Liver (tissue), 3 donors: Measurements from ENCODE around the gene LHFPL2.

Experiments used
- EGR1 ChIP-seq, 2 donors: IDR thresholded peaks; 2 replicates each; pipeline ENCODE4 v1.6.1; 2016 to 2018; ENCODE audit warnings: antibody characterized with exemption in 2 of 2, low read depth in 2 of 2
- FOXA1 ChIP-seq: IDR thresholded peaks from 2 replicates; pipeline ENCODE4 v1.6.1; 2016; ENCODE audit warnings: antibody characterized with exemption
- FOXA2 ChIP-seq: IDR thresholded peaks from 2 replicates; pipeline ENCODE4 v1.6.1; 2016; ENCODE audit warnings: antibody characterized with exemption
- GABPA ChIP-seq, 2 donors: IDR thresholded peaks in 1 of 2; conservative IDR thresholded peaks in 1 of 2; 2 replicates each; pipeline ENCODE4 v1.6.1; 2016; ENCODE audit warnings: antibody characterized with exemption in 2 of 2, mild to moderate bottlenecking in 1 of 2, moderate library complexity in 1 of 2
- JUND ChIP-seq, 2 donors: IDR thresholded peaks; 2 replicates each; pipeline ENCODE4 v1.6.1; 2016; ENCODE audit warnings: antibody characterized with exemption in 2 of 2
- RAD21 ChIP-seq, 2 donors: IDR thresholded peaks; 2 replicates each; pipeline ENCODE4 v1.6.1; 2016; ENCODE audit warnings: antibody characterized with exemption in 2 of 2, mild to moderate bottlenecking in 2 of 2
- TAF1 ChIP-seq: conservative IDR thresholded peaks from 2 replicates; pipeline ENCODE4 v1.6.1; 2016; ENCODE audit warnings: antibody characterized with exemption, mild to moderate bottlenecking
- YY1 ChIP-seq: IDR thresholded peaks from 2 replicates; pipeline ENCODE4 v1.6.1; 2016; ENCODE audit warnings: antibody characterized with exemption, mild to moderate bottlenecking
- TF ChIP-seq, protein P1 (sequence below): fragments of 150-350 bp; IDR thresholded peaks from 2 replicates; pipeline ENCODE4 v1.5.1; 2017; ENCODE audit warnings: improper control_type of control experiment, low read depth, low read length; ENCODE audit not compliant: missing input control
- TF ChIP-seq, protein P2 (sequence below): IDR thresholded peaks from 2 replicates; pipeline ENCODE4 v1.6.1; 2016; ENCODE audit warnings: antibody characterized with exemption
- TF ChIP-seq, protein P3 (sequence below): IDR thresholded peaks from 2 replicates; pipeline ENCODE4 v1.6.1; 2016; ENCODE audit warnings: antibody characterized with exemption
- TF ChIP-seq, protein P4 (sequence below): IDR thresholded peaks from 2 replicates; pipeline ENCODE4 v1.6.1; 2016; ENCODE audit warnings: antibody characterized with exemption
- donor health status: healthy.
- donor health status: healthy.

GRCh38 chr5:78547731-78548615, 100.6 kb downstream of the LHFPL2 start:
- TF ChIP-seq, protein P1, sequence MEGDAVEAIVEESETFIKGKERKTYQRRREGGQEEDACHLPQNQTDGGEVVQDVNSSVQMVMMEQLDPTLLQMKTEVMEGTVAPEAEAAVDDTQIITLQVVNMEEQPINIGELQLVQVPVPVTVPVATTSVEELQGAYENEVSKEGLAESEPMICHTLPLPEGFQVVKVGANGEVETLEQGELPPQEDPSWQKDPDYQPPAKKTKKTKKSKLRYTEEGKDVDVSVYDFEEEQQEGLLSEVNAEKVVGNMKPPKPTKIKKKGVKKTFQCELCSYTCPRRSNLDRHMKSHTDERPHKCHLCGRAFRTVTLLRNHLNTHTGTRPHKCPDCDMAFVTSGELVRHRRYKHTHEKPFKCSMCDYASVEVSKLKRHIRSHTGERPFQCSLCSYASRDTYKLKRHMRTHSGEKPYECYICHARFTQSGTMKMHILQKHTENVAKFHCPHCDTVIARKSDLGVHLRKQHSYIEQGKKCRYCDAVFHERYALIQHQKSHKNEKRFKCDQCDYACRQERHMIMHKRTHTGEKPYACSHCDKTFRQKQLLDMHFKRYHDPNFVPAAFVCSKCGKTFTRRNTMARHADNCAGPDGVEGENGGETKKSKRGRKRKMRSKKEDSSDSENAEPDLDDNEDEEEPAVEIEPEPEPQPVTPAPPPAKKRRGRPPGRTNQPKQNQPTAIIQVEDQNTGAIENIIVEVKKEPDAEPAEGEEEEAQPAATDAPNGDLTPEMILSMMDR = no peak
- no peak for TF ChIP-seq JUND (IDR thresholded peaks at IDR 0.05)
- no peak for TF ChIP-seq TAF1
- no peak for TF ChIP-seq GABPA (IDR thresholded peaks at IDR 0.05 in 1 of 2, conservative IDR thresholded peaks at IDR 0.05 in 1 of 2)
- TF ChIP-seq YY1 = no peak
- TF ChIP-seq, protein P2, sequence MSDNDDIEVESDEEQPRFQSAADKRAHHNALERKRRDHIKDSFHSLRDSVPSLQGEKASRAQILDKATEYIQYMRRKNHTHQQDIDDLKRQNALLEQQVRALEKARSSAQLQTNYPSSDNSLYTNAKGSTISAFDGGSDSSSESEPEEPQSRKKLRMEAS = no peak
- TF ChIP-seq FOXA1 = no peak
- TF ChIP-seq FOXA2 = no peak
- no peak for TF ChIP-seq RAD21 (IDR thresholded peaks at IDR 0.05)
- TF ChIP-seq, protein P3, sequence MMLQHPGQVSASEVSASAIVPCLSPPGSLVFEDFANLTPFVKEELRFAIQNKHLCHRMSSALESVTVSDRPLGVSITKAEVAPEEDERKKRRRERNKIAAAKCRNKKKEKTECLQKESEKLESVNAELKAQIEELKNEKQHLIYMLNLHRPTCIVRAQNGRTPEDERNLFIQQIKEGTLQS = no peak
- TF ChIP-seq, protein P4, sequence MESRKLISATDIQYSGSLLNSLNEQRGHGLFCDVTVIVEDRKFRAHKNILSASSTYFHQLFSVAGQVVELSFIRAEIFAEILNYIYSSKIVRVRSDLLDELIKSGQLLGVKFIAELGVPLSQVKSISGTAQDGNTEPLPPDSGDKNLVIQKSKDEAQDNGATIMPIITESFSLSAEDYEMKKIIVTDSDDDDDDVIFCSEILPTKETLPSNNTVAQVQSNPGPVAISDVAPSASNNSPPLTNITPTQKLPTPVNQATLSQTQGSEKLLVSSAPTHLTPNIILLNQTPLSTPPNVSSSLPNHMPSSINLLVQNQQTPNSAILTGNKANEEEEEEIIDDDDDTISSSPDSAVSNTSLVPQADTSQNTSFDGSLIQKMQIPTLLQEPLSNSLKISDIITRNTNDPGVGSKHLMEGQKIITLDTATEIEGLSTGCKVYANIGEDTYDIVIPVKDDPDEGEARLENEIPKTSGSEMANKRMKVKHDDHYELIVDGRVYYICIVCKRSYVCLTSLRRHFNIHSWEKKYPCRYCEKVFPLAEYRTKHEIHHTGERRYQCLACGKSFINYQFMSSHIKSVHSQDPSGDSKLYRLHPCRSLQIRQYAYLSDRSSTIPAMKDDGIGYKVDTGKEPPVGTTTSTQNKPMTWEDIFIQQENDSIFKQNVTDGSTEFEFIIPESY = no peak
- no peak for TF ChIP-seq EGR1 (IDR thresholded peaks at IDR 0.05; ENCODE audit: low read depth in 2 of 2)
